H9 (cell line): ENCODE data around the gene PTBP3. TPM values are rescaled to one million over a fixed set of nuclear protein-coding genes. Genes with fewer than 3 reads are reported as not detected.

ENCODE experiments used
- DNase-seq: peaks from one replicate; pipeline ENCODE4 v3.0.0-alpha.2; 2017
- H2AFZ ChIP-seq: one replicate; pipeline ENCODE4 v1.6.1; 2013; ENCODE audit warnings: mild to moderate bottlenecking, low read length, control low read depth, moderate library complexity
- H2AK5ac ChIP-seq: 2 replicates; pipeline ENCODE4 v1.6.1; 2013; ENCODE audit warnings: low read length, control low read depth, mixed read lengths; ENCODE audit not compliant: insufficient read length
- H2BK120ac ChIP-seq: one replicate; pipeline ENCODE4 v1.6.1; 2013; ENCODE audit warnings: low read depth, mild to moderate bottlenecking, low read length, control low read depth, inconsistent platforms; ENCODE audit not compliant: poor library complexity, severe bottlenecking
- H2BK12ac ChIP-seq: 2 replicates; pipeline ENCODE4 v1.6.1; 2013; ENCODE audit warnings: low read length, control low read depth, mixed read lengths, low read depth; ENCODE audit not compliant: insufficient read length
- H2BK15ac ChIP-seq: 2 replicates; pipeline ENCODE4 v1.6.1; 2013; ENCODE audit warnings: low read depth, low read length, control low read depth
- H2BK20ac ChIP-seq: one replicate; pipeline ENCODE4 v1.6.1; 2013; ENCODE audit warnings: low read depth, mild to moderate bottlenecking, low read length, control low read depth, inconsistent platforms; ENCODE audit not compliant: poor library complexity, severe bottlenecking
- H2BK5ac ChIP-seq: 2 replicates; pipeline ENCODE4 v1.6.1; 2013; ENCODE audit warnings: low read length, control low read depth, mixed read lengths; ENCODE audit not compliant: insufficient read length
- H3K14ac ChIP-seq: 2 replicates; pipeline ENCODE4 v1.6.1; 2013; ENCODE audit warnings: low read length, control low read depth; ENCODE audit not compliant: insufficient read depth
- H3K18ac ChIP-seq: 2 replicates; pipeline ENCODE4 v1.6.1; 2013; ENCODE audit warnings: low read depth, mild to moderate bottlenecking, mixed read lengths, low read length, control low read depth; ENCODE audit not compliant: insufficient read length
- H3K23ac ChIP-seq: 2 replicates; pipeline ENCODE4 v1.6.1; 2013; ENCODE audit warnings: low read length, control low read depth, mixed read lengths, low read depth; ENCODE audit not compliant: insufficient read length
- H3K23me2 ChIP-seq: 2 replicates; pipeline ENCODE4 v1.6.1; 2013; ENCODE audit warnings: low read depth, mild to moderate bottlenecking, mixed read lengths, low read length, control low read depth; ENCODE audit not compliant: insufficient read length, poor library complexity, severe bottlenecking
- H3K27ac ChIP-seq: 2 replicates; pipeline ENCODE4 v1.5.1; 2013; ENCODE audit warnings: low read length, control low read depth, mixed read lengths, low read depth; ENCODE audit not compliant: insufficient read length
- H3K27me3 ChIP-seq: 2 replicates; pipeline ENCODE4 v1.6.1; 2013; ENCODE audit warnings: low read length, control low read depth, inconsistent platforms; ENCODE audit not compliant: insufficient read depth
- H3K4ac ChIP-seq: 2 replicates; pipeline ENCODE4 v1.6.1; 2013; ENCODE audit warnings: low read depth, mild to moderate bottlenecking, control low read depth, inconsistent platforms, low read length, moderate library complexity
- H3K4me1 ChIP-seq: 2 replicates; pipeline ENCODE4 v1.6.1; 2013; ENCODE audit warnings: low read length, control low read depth, inconsistent platforms; ENCODE audit not compliant: insufficient read depth
- H3K4me2 ChIP-seq: 2 replicates; pipeline ENCODE4 v1.6.1; 2013; ENCODE audit warnings: low read length, control low read depth, mixed read lengths; ENCODE audit not compliant: insufficient read length, insufficient read depth
- H3K56ac ChIP-seq: 2 replicates; pipeline ENCODE4 v1.6.1; 2013; ENCODE audit warnings: low read depth, mild to moderate bottlenecking, mixed read lengths, low read length, control low read depth; ENCODE audit not compliant: insufficient read length
- H3K79me1 ChIP-seq: 2 replicates; pipeline ENCODE4 v1.6.1; 2013; ENCODE audit warnings: low read depth, mild to moderate bottlenecking, moderate library complexity, low read length, control low read depth, inconsistent platforms; ENCODE audit not compliant: insufficient read depth, poor library complexity, severe bottlenecking
- H3K79me2 ChIP-seq: 2 replicates; pipeline ENCODE4 v1.6.1; 2013; ENCODE audit warnings: low read length, control low read depth, inconsistent platforms; ENCODE audit not compliant: insufficient read depth
- H3K9ac ChIP-seq: 2 replicates; pipeline ENCODE4 v1.6.1; 2013; ENCODE audit warnings: low read length, control low read depth, mixed read lengths; ENCODE audit not compliant: insufficient read length; ENCODE audit errors: extremely low read depth
- H3K9me3 ChIP-seq: one replicate; pipeline ENCODE4 v1.6.1; 2013; ENCODE audit warnings: low read depth, low read length, inconsistent platforms; ENCODE audit not compliant: control insufficient read depth
- H3T11ph ChIP-seq: one replicate; pipeline ENCODE4 v1.6.1; 2013; ENCODE audit warnings: mild to moderate bottlenecking, low read length, control low read depth, inconsistent platforms
- H4K20me1 ChIP-seq: one replicate; pipeline ENCODE4 v1.6.1; 2013; ENCODE audit not compliant: control insufficient read depth, insufficient read length, insufficient read depth
- H4K5ac ChIP-seq: 2 replicates; pipeline ENCODE4 v1.6.1; 2013; ENCODE audit warnings: low read depth, mild to moderate bottlenecking, mixed read lengths, low read length, control low read depth; ENCODE audit not compliant: insufficient read length
- H4K8ac ChIP-seq: replicated peaks from 2 replicates; pipeline ENCODE4 v1.6.1; 2013; ENCODE audit warnings: low read length, control low read depth, mixed read lengths, low read depth; ENCODE audit not compliant: insufficient read length
- H4K91ac ChIP-seq: 2 replicates; pipeline ENCODE4 v1.6.1; 2013; ENCODE audit warnings: low read depth, mild to moderate bottlenecking, moderate library complexity, mixed read lengths, low read length, control low read depth; ENCODE audit not compliant: insufficient read length
- H3K27ac Mint-ChIP-seq, 3 experiments: 2 replicates in 2 of 3; 3 replicates in 1 of 3; pipeline ENCODE4 v1.8.0; 2020 to 2021; ENCODE audit warnings: mixed read lengths in 3 of 3, mild to moderate bottlenecking in 1 of 3, moderate library complexity in 1 of 3
- H3K27me3 Mint-ChIP-seq: 2 replicates; pipeline ENCODE4 v1.8.0; 2021; ENCODE audit warnings: low read depth, mild to moderate bottlenecking, moderate library complexity, mixed read lengths
- H3K36me3 Mint-ChIP-seq, 3 experiments: 2 replicates in 2 of 3; 3 replicates in 1 of 3; pipeline ENCODE4 v1.8.0; 2020 to 2021; ENCODE audit warnings: low read depth in 3 of 3, mixed read lengths in 3 of 3; ENCODE audit not compliant: insufficient read depth in 1 of 3
- H3K4me1 Mint-ChIP-seq, 2 experiments: 2 replicates each; pipeline ENCODE4 v1.8.0; 2020; ENCODE audit warnings: mixed read lengths in 2 of 2
- H3K4me3 Mint-ChIP-seq, 2 experiments: 2 replicates in 1 of 2; 3 replicates in 1 of 2; pipeline ENCODE4 v1.8.0; 2020 to 2021; ENCODE audit warnings: mild to moderate bottlenecking in 2 of 2, mixed read lengths in 2 of 2, moderate library complexity in 1 of 2
- H3K9me3 Mint-ChIP-seq, 2 experiments: 2 replicates in 1 of 2; 3 replicates in 1 of 2; pipeline ENCODE4 v1.8.0; 2020; ENCODE audit warnings: mild to moderate bottlenecking in 2 of 2, mixed read lengths in 2 of 2, moderate library complexity in 1 of 2
- WGBS: extraction: QIAGEN DNeasy Blood & Tissue Kit; methylation state at CpG from one replicate; pipeline ENCODE4 v1.1.7; 2013; ENCODE audit warnings: missing lambda C conversion rate, low lambda C conversion rate, mixed read lengths; ENCODE audit not compliant: insufficient read length; ENCODE audit errors: extremely low coverage; 5-methylcytosine and 5-hydroxymethylcytosine counted together
- total RNA-seq: library from RNA; stranded (reverse); gene quantifications from 2 replicates; pipeline ENCODE4 v1.2.1, GENCODE V29; 2021
- TF ChIP-seq, protein P1 (sequence below): fragments of 200-600 bp; sonication (generic); conservative IDR thresholded peaks from 3 replicates; pipeline ENCODE4 v1.8.0; 2021; ENCODE audit warnings: antibody characterized with exemption, mild to moderate bottlenecking

Gene PTBP3
- total RNA-seq, 1 experiment from 2014 or later = 89.5 TPM

DNA sequence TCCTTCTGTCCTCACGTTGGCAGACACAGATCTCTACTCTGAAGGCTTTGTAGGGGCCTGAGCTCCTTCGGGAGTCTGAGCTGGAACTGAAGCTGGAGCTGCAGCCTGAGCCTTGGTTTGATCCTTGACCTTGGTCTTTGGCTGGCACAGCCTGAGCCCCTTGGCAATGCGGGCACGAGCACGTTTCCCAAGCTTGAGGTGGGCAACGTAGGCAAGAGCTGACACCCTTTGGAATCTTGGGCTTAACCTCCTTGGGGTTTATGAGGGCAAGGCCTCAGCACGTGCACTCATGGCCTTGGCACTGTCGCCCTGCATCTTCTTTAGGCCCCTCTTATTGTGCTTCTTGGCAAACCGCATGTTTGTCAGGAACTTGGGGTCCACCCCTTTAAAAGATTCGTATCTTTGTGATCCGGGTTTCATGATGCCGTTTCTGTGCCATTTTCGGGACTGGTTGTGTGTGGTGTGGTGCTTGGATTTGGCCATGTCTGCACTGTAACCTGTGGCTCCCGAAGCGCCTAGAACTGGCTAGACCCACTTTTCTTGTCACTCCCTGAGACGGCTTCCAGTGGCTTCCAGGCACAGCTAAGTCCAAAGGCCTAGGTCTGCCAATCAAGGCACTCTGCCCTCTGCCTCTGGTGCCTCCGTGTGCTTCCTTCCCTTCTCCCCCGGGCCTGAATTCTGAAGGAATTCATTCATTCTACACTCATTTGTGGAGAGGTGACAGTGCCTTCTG, 159.8 kb downstream of the PTBP3 start:
- Histone ChIP-seq H3K9me3 (no peaks in the 10 kb centered on the region), H3T11ph (no peak overlapping the region), H2AK5ac (no peak overlapping the region), H4K20me1 (no peaks in the 10 kb centered on the region), H2BK20ac (no peak overlapping the region), H3K56ac (no peak overlapping the region), H3K4me1 (peaks cover 8% of the 10 kb centered on the region; the same call in 1 of the 2 replicates), H2BK5ac (no peak overlapping the region), H3K23ac (no peak overlapping the region), H2AFZ (no peak overlapping the region), H2BK120ac (no peak overlapping the region), H3K4ac (no peak overlapping the region), H3K9ac (no peak overlapping the region), H4K91ac (no peak overlapping the region), H3K27ac (no peak overlapping the region), H3K27me3 (no peaks in the 10 kb centered on the region; the same call in 1 of the 2 replicates), H3K4me2 (peak overlapping the region; percentile 91), H2BK12ac (no peak overlapping the region), H3K23me2 (peaks cover 10% of the 10 kb centered on the region), H3K14ac (no peak overlapping the region), H3K18ac (no peak overlapping the region), H2BK15ac (no peak overlapping the region), H3K79me1 (no peaks in the 10 kb centered on the region), H3K79me2 (no peaks in the 10 kb centered on the region), H4K5ac (no peak overlapping the region), H4K8ac (no peak overlapping the region)
- Mint-ChIP-seq H3K4me1 (peaks cover 38 to 39% of the 10 kb centered on the region in 2 experiments), H3K27me3 (peaks cover 43% of the 10 kb centered on the region), H3K4me3 (peak overlapping the region; percentile 75 to 84), H3K27ac (no peak overlapping the region), H3K9me3 (no peaks in the 10 kb centered on the region), H3K36me3 (no peaks in the 10 kb centered on the region; a peak in 2 of 7 replicates)
- no peak for DNase-seq
- WGBS = no CpG with 5 or more reads among the region's 18 CpGs
- TF ChIP-seq, protein P1, sequence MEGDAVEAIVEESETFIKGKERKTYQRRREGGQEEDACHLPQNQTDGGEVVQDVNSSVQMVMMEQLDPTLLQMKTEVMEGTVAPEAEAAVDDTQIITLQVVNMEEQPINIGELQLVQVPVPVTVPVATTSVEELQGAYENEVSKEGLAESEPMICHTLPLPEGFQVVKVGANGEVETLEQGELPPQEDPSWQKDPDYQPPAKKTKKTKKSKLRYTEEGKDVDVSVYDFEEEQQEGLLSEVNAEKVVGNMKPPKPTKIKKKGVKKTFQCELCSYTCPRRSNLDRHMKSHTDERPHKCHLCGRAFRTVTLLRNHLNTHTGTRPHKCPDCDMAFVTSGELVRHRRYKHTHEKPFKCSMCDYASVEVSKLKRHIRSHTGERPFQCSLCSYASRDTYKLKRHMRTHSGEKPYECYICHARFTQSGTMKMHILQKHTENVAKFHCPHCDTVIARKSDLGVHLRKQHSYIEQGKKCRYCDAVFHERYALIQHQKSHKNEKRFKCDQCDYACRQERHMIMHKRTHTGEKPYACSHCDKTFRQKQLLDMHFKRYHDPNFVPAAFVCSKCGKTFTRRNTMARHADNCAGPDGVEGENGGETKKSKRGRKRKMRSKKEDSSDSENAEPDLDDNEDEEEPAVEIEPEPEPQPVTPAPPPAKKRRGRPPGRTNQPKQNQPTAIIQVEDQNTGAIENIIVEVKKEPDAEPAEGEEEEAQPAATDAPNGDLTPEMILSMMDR = no peak
